ENCODE measurements around the gene HCST. TPM values are rescaled to one million over a fixed set of nuclear protein-coding genes. Genes with fewer than 3 reads are reported as not detected.

HCST gene
- total and polyA plus RNA-seq, 2 of the 13 experiments (the other 11 are each of a cell fraction or from before 2014, with no cell fraction given): 0.24 to 1.2 TPM

DNA sequence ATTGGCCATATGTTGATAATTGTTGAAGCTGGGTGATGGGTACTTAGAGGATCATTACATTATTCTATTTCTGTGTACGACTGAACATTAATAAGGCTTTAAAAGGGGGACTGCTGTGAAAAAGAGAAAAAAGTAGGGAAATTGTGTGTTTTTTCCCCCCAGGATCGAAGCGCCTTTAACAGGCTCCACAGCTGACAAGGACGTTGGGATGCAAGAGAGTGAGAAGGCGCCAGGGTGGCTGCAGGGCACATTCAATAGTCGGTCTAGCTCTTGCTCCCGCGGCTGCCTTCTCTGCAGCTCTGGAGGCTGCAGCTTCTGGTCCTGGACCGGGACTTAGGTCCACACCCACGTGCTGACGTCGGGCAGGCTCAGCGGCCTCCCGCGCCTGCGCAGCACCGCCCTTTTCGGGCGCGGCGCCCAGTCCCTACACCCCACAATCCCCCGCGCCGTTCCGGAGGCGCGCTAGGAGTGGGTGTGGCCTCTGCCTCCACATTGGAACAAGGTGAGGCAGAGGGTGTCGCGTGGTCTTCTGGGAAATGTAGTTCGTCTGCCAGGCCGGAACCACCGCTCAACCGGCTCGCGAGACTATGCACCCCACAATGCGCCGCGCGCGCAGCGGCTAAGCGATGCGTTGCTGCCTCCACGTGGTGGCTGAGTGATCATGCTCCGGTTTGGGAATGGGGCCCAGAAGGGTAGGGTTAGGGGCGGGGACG, 29.0 kb downstream of the HCST start (continued):
- TF ChIP-seq SIN3B (IDR thresholded peaks at IDR 0.05; ENCODE audit: low read length) (peak; percentile 74; the same call in 1 of the 2 replicates), ZNF292 (CRISPR knock-in tag; IDR thresholded peaks at IDR 0.05; ENCODE audit: borderline replicate concordance, low read depth) (peak; percentile 77), NCOA5 (CRISPR knock-in tag; IDR thresholded peaks at IDR 0.05) (no peak), KLF15 (CRISPR knock-in tag; IDR thresholded peaks at IDR 0.05; ENCODE audit: borderline replicate concordance) (no peak), PCBP1 (IDR thresholded peaks at IDR 0.05; ENCODE audit: borderline replicate concordance, low read depth, low read length) (peak; percentile 82; the same call in 1 of the 2 replicates), TGIF2 (CRISPR knock-in tag; IDR thresholded peaks at IDR 0.05) (no peak), SP140L (CRISPR knock-in tag; IDR thresholded peaks at IDR 0.05; ENCODE audit: borderline replicate concordance) (no peak), ZNF547 (CRISPR knock-in tag; IDR thresholded peaks at IDR 0.05) (no peak), ZNF234 (CRISPR knock-in tag; conservative IDR thresholded peaks at IDR 0.05) (no peak), EED (CRISPR knock-in tag; IDR thresholded peaks at IDR 0.05) (no peak), PHB2 (IDR thresholded peaks at IDR 0.05; ENCODE audit: partially characterized antibody) (no peak), FOSL2 (CRISPR knock-in tag; IDR thresholded peaks at IDR 0.05) (peak; percentile 57; the same call in 1 of the 2 replicates), SNAI1 (CRISPR knock-in tag; IDR thresholded peaks at IDR 0.05; ENCODE audit: borderline replicate concordance) (no peak), CEBPG (CRISPR knock-in tag; IDR thresholded peaks at IDR 0.05) (peak; percentile 32; the same call in 1 of the 2 replicates), NFYC (CRISPR knock-in tag; IDR thresholded peaks at IDR 0.05) (peak; percentile 79), SATB2 (CRISPR knock-in tag; IDR thresholded peaks at IDR 0.05) (no peak), SALL1 (CRISPR knock-in tag; IDR thresholded peaks at IDR 0.05) (peak; percentile 88), ZNF232 (CRISPR knock-in tag; IDR thresholded peaks at IDR 0.05; ENCODE audit: borderline replicate concordance) (no peak), TAF1 (CRISPR knock-in tag; IDR thresholded peaks at IDR 0.05) (peak; percentile 89), ATF7-NPFF (CRISPR knock-in tag; IDR thresholded peaks at IDR 0.05; ENCODE audit: low read depth) (no peak), HNRNPK (IDR thresholded peaks at IDR 0.05; ENCODE audit: low read depth, low read length, poor library complexity, severe bottlenecking) (peak; percentile 62), CENPT (CRISPR knock-in tag; IDR thresholded peaks at IDR 0.05; ENCODE audit: low read depth) (no peak)
- TF ChIP-seq, protein P1, sequence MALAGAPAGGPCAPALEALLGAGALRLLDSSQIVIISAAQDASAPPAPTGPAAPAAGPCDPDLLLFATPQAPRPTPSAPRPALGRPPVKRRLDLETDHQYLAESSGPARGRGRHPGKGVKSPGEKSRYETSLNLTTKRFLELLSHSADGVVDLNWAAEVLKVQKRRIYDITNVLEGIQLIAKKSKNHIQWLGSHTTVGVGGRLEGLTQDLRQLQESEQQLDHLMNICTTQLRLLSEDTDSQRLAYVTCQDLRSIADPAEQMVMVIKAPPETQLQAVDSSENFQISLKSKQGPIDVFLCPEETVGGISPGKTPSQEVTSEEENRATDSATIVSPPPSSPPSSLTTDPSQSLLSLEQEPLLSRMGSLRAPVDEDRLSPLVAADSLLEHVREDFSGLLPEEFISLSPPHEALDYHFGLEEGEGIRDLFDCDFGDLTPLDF (CRISPR knock-in tag; IDR thresholded peaks at IDR 0.05): peak; percentile 88
- TF ChIP-seq, protein P2, sequence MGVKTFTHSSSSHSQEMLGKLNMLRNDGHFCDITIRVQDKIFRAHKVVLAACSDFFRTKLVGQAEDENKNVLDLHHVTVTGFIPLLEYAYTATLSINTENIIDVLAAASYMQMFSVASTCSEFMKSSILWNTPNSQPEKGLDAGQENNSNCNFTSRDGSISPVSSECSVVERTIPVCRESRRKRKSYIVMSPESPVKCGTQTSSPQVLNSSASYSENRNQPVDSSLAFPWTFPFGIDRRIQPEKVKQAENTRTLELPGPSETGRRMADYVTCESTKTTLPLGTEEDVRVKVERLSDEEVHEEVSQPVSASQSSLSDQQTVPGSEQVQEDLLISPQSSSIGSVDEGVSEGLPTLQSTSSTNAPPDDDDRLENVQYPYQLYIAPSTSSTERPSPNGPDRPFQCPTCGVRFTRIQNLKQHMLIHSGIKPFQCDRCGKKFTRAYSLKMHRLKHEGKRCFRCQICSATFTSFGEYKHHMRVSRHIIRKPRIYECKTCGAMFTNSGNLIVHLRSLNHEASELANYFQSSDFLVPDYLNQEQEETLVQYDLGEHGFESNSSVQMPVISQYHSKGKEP (CRISPR knock-in tag; IDR thresholded peaks at IDR 0.05): no peak
- TF ChIP-seq, protein P3, sequence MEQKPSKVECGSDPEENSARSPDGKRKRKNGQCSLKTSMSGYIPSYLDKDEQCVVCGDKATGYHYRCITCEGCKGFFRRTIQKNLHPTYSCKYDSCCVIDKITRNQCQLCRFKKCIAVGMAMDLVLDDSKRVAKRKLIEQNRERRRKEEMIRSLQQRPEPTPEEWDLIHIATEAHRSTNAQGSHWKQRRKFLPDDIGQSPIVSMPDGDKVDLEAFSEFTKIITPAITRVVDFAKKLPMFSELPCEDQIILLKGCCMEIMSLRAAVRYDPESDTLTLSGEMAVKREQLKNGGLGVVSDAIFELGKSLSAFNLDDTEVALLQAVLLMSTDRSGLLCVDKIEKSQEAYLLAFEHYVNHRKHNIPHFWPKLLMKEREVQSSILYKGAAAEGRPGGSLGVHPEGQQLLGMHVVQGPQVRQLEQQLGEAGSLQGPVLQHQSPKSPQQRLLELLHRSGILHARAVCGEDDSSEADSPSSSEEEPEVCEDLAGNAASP (CRISPR knock-in tag; IDR thresholded peaks at IDR 0.05; ENCODE audit: borderline replicate concordance): peak; percentile 62; the same call in 1 of the 2 replicates
